HG02588 (cell line): ENCODE results near the gene RUSC2.
"Not testable (repeated sequence)": the region's sequence is repeated elsewhere in the genome, so short reads cannot be mapped to it uniquely, and the experiment has no call there.

Experiments used
- ATAC-seq: cut with Tn5 transposase; IDR thresholded peaks from one replicate; pipeline ENCODE4 v1.9.1; 2021; ENCODE audit warnings: mild to moderate bottlenecking, moderate library complexity; ENCODE audit not compliant: unreplicated experiment

Gene RUSC2

DNA sequence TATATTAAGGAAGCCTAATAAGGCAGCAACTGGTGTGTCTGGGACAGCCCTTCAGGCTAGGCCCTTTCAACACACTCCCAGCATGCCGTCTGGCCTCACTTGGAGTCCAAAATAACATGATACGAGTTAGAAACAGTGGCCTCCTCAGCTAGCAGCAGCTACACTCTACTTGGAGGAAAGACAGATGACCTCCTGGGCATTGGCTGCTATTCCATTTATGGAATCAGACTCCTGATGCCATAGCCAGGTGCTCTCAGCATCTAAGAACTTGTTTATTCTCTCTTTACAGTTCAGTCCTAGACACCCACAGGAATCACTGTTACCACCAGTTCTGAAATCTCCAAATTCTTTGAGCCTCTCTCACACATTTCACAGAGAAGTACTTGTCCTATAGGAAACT, 31.8 kb downstream of the RUSC2 start:
- no peak for ATAC-seq

GRCh38 chr9:35522187-35522586, 32.3 kb downstream of the RUSC2 start:
- ATAC-seq, result no peak

DNA sequence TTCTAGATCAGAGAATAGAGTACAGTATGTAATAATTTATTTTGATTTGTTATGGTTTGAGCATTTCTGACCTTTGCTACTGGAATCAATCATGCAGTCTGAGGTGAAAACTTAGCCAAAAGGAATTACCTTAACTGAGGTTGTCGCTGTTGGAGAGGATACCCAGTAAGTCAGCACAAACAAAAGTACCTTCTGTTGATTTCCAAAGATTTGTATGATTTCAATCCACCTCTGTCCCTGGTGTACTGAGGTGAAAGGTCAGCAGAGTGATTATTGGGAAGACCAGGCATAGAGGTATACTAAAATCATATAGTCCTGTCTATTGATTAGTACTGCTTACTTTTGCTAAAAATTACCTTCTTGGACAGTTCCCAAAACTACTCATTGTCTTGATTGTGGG, 32.8 kb downstream of the RUSC2 start:
- ATAC-seq, result no peak

- not testable (repeated sequence) for ATAC-seq
Observed at GRCh38 chr9:35523556-35523955, 33.6 kb downstream of the RUSC2 start.

DNA sequence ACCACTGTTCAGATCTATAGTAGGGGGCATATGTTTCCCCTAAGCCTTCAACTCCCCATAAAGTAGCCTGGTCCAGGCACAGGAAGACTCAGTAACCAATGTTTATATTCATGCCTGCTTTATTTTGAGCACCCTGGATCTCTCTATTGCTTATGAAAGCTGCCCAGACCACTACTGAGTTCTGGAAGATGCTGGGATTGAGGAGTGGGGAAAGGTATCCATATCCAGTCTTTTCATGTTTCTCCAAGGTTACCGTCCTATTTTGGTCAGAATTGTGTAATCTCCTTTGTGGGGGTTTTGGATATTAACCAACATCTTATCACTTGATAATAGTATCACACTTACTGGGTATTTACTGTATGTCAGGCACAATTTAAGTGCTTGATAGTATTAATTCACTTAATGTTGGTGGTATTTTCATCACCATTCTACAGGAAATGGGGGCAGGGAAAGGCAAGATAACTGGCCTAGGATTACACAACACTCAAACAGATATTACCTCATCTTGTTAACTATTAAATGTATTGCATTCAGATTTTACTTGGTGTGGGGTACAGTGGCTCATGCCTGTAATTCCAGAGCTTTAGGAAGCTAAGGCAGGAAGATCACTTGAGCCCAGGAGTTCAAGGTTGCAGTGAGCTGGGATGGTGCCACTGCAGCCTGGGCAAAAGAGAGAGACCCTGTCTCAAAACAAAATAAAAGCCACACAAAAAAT, 36.3 kb downstream of the RUSC2 start:
- no peak for ATAC-seq

GRCh38 chr9:35529161-35529823, 39.4 kb downstream of the RUSC2 start:
- no peak for ATAC-seq

DNA sequence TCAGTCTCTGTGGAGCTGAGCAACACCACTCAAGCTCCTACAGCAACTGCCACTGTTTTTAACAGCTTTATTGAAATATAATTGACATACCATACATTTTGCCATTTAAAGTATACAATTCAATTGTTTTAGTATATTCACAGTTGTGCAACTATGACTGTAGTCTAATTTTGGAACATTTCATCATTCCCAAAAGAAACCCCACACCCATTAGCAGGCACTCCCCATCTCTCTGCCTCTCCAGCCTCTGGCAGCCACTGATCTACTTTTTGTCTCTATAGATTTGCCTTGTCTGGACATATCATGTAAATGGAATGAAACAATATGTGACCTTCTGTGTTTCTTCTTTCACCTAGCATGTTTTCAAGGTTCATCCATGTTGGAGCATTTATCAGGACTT, 43.5 kb downstream of the RUSC2 start:
- no peak for ATAC-seq

DNA sequence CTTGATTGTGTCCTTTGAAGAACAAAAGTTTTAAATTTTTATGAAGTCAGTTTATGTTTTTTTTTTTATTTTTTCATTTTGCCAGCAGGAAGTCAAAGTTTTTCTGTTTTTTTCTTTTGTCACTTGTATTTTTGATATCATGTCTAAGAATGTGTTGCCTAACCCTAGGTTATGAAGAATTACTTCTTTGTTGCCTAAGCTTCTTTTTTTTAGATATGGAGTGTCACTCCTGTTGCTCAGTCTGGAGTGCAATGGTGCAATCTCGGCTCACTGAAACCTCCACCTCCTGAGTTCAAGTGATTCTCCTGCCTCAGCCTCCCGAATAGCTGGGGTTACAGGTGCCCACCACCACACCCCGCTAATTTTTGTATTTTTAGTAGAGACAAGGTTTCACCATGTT, 45.0 kb downstream of the RUSC2 start:
- ATAC-seq, result not testable (repeated sequence)

- no peak for ATAC-seq
Observed at GRCh38 chr9:35537913-35538312, 48.0 kb downstream of the RUSC2 start.

GRCh38 chr9:35538361-35539234, 48.7 kb downstream of the RUSC2 start:
- ATAC-seq, result no peak
